GM12878 (cell line): Measurements from ENCODE around the gene B3GAT2. TPM values are rescaled to one million over a fixed set of nuclear protein-coding genes. Genes with fewer than 3 reads are reported as not detected.

ENCODE experiments used
- ATAC-seq: fragments of 200-7000 bp; cut with Tn5 transposase; 3 replicates; pipeline ENCODE4 v1.9.1; 2020; ENCODE audit warnings: mild to moderate bottlenecking, moderate library complexity
- BruUV-seq: library from RNA; stranded (reverse); fragments of 400-500 nt; replicated peaks from 2 replicates; lab custom pipeline; 2021; lab: Mats Ljungman, UMichigan
- CTCF ChIA-PET: fragments of 300-600 bp; sonication (Branson Sonifier 250); formaldehyde crosslinking; extraction: SDS; loops from one replicate; lab custom pipeline; 2021; ENCODE audit warnings: inconsistent platforms; lab: Yijun Ruan, JAX
- POLR2A ChIA-PET: fragments of 350-600 bp; formaldehyde crosslinking; extraction: SDS; loops from one replicate; lab custom pipeline; 2021; ENCODE audit warnings: inconsistent platforms; lab: Charles Lee
- RAD21 ChIA-PET: fragments of 300-600 bp; sonication (Branson Sonifier 250); formaldehyde crosslinking; loops from one replicate; lab custom pipeline; 2023; ENCODE audit warnings: antibody characterized with exemption; ENCODE audit not compliant: unreplicated experiment; lab: Charles Lee
- SMC1A ChIA-PET: fragments of 300-600 bp; sonication (Branson Sonifier 250); formaldehyde crosslinking; loops from one replicate; lab custom pipeline; 2023; ENCODE audit not compliant: unreplicated experiment, uncharacterized antibody; lab: Charles Lee
- DNase-seq: peaks from one replicate; pipeline ENCODE4 v3.0.0-alpha.2; 2011; ENCODE audit warnings: low read depth, low spot score
- FAIRE-seq: peaks from 3 replicates; lab custom pipeline; 2011; peaks lifted over from hg19 to GRCh38; lab: Jason Lieb, UNC
- H2AFZ ChIP-seq: 2 replicates; pipeline ENCODE4 v1.6.0; 2011; ENCODE audit warnings: low read depth, low read length, control low read depth; ENCODE audit not compliant: control insufficient read depth
- H3K27ac ChIP-seq: 2 replicates; pipeline ENCODE4 v1.5.1; 2011; ENCODE audit warnings: control low read depth; ENCODE audit not compliant: control insufficient read depth, insufficient read depth
- H3K27me3 ChIP-seq, 2 experiments: replicated peaks in 1 of 2; 2 replicates each; pipeline versions ENCODE4 v1.6.0 to v1.6.1; 2011; ENCODE audit warnings: low read length in 1 of 2; ENCODE audit not compliant: control insufficient read depth in 2 of 2, insufficient read depth in 2 of 2
- H3K36me3 ChIP-seq, 2 experiments: 2 replicates each; pipeline ENCODE4 v1.5.1; 2011; ENCODE audit warnings: low read length in 1 of 2; ENCODE audit not compliant: control insufficient read depth in 2 of 2, insufficient read depth in 2 of 2
- H3K4me1 ChIP-seq: 2 replicates; pipeline ENCODE4 v1.6.1; 2011; ENCODE audit warnings: mild to moderate bottlenecking, low read length, moderate library complexity, mixed read lengths; ENCODE audit not compliant: control insufficient read depth, insufficient read depth
- H3K4me2 ChIP-seq: 2 replicates; pipeline ENCODE4 v1.6.0; 2011; ENCODE audit warnings: control low read depth; ENCODE audit not compliant: control insufficient read depth, insufficient read depth
- H3K4me3 ChIP-seq: fragments of 200-600 bp; sonication (generic); 2 replicates; pipeline ENCODE4 v1.5.1; 2016
- H3K79me2 ChIP-seq: 2 replicates; pipeline ENCODE4 v1.6.0; 2011; ENCODE audit warnings: low read length; ENCODE audit not compliant: control insufficient read depth, insufficient read depth
- H3K9ac ChIP-seq: 2 replicates; pipeline ENCODE4 v1.8.0; 2011; ENCODE audit warnings: low read length, control low read depth, mixed read lengths; ENCODE audit not compliant: control insufficient read depth, insufficient read depth
- H3K9me3 ChIP-seq: replicated peaks from 3 replicates; pipeline ENCODE4 v1.5.1; 2011; ENCODE audit warnings: mild to moderate bottlenecking, low read length; ENCODE audit not compliant: control insufficient read depth, insufficient read depth
- H4K20me1 ChIP-seq: 2 replicates; pipeline ENCODE4 v1.6.0; 2011; ENCODE audit not compliant: control insufficient read depth, insufficient read depth
- CHD4 ChIP-seq: fragments of 200-600 bp; sonication (generic); IDR thresholded peaks from 2 replicates; pipeline ENCODE4 v1.6.1; 2016; ENCODE audit warnings: mild to moderate bottlenecking
- HDGF ChIP-seq: fragments of 450-650 bp; IDR thresholded peaks from 2 replicates; pipeline ENCODE4 v1.6.1; 2016; ENCODE audit warnings: antibody characterized with exemption
- IKZF2 ChIP-seq, 2 experiments: fragments of 450-650 bp; IDR thresholded peaks; 2 replicates each; pipeline ENCODE4 v1.6.1; 2017; ENCODE audit warnings: mild to moderate bottlenecking in 2 of 2, moderate library complexity in 2 of 2
- PKNOX1 ChIP-seq: fragments of 450-650 bp; IDR thresholded peaks from 2 replicates; pipeline ENCODE4 v1.6.1; 2016; ENCODE audit warnings: mild to moderate bottlenecking
- RB1 ChIP-seq: fragments of 450-650 bp; formaldehyde crosslinking; IDR thresholded peaks from 2 replicates; pipeline ENCODE4 v1.6.1; 2017; ENCODE audit warnings: mild to moderate bottlenecking, borderline replicate concordance
- SMARCA5 ChIP-seq: fragments of 450-650 bp; IDR thresholded peaks from 2 replicates; pipeline ENCODE4 v1.6.1; 2017; ENCODE audit warnings: mild to moderate bottlenecking
- SMC3 ChIP-seq: IDR thresholded peaks from 2 replicates; pipeline ENCODE4 v1.6.1; 2011; ENCODE audit warnings: low read length, improper control_type of control experiment, borderline replicate concordance
- SRF ChIP-seq, 2 experiments: IDR thresholded peaks; 2 replicates each; pipeline ENCODE4 v1.6.1; 2011; ENCODE audit warnings: low read depth in 2 of 2, low read length in 2 of 2, mild to moderate bottlenecking in 1 of 2, moderate library complexity in 1 of 2
- TARDBP ChIP-seq: IDR thresholded peaks from 2 replicates; pipeline ENCODE4 v1.6.1; 2016; ENCODE audit warnings: borderline replicate concordance
- TCF3 ChIP-seq: IDR thresholded peaks from 2 replicates; pipeline ENCODE4 v1.6.1; 2012; ENCODE audit warnings: low read depth, mild to moderate bottlenecking, low read length, borderline replicate concordance; ENCODE audit not compliant: insufficient read depth
- ZZZ3 ChIP-seq: IDR thresholded peaks from 2 replicates; pipeline ENCODE4 v1.6.1; 2011; ENCODE audit warnings: low read depth; ENCODE audit not compliant: control insufficient read depth, insufficient read length
- WGBS: methylation state at CpG from one replicate; pipeline ENCODE4 v1.1.6; 2016; ENCODE audit warnings: low lambda C conversion rate; ENCODE audit not compliant: insufficient replicate concordance, insufficient coverage; ENCODE audit errors: missing lambda C conversion rate; 5-methylcytosine and 5-hydroxymethylcytosine counted together
- in situ Hi-C: fragments of 300-500 bp; cut with MboI; formaldehyde crosslinking; loops from 9 replicates; pipeline ENCODE4 v1.14.3; 2018; ENCODE audit warnings: mixed read lengths
- intact Hi-C: fragments of 100-400 bp; cut with micrococcal nuclease; formaldehyde crosslinking; loops from one replicate; pipeline ENCODE4 v1.14.2; 2022; ENCODE audit not compliant: unreplicated experiment
- polyA plus RNA-seq, 11 experiments: library from polyadenylated mRNA; depleted of rRNA in 4 of 11; unstranded in 6 of 11; stranded (reverse) in 5 of 11; fragments of >200 nt; fragmentation: Nextera tagmentation in 4 of 11; fragmentation: Illumina TruSeq in 1 of 11; extraction: Ambion mirVana in 4 of 11; extraction: Trizol in 1 of 11; gene quantifications; 1 replicate in 1 of 11; 2 replicates in 10 of 11; pipeline versions ENCODE4 v1.2.1 to v1.2.3, GENCODE V29; 2011 to 2016; ENCODE audit warnings: inconsistent platforms in 2 of 11, missing spikeins in 2 of 11, low read depth in 1 of 11
- total RNA-seq, 4 experiments: library from RNA; depleted of rRNA in 3 of 4; stranded (reverse); fragments of >200 nt in 3 of 4; fragmentation: Illumina TruSeq in 1 of 4; extraction: Trizol in 1 of 4; gene quantifications; 2 replicates each; pipeline versions ENCODE4 v1.2.1 to v1.2.3, GENCODE V29; 2013 to 2021
- TF ChIP-seq, protein P1 (sequence below): IDR thresholded peaks from 2 replicates; pipeline ENCODE4 v1.6.1; 2011; ENCODE audit warnings: low read depth, low read length, improper control_type of control experiment, borderline replicate concordance
- TF ChIP-seq, protein P2 (sequence below): IDR thresholded peaks from 2 replicates; pipeline ENCODE4 v1.6.1; 2012; ENCODE audit warnings: improper control_type of control experiment, low read depth, low read length; ENCODE audit not compliant: insufficient replicate concordance

The B3GAT2 gene
- total and polyA plus RNA-seq, 10 of the 15 experiments (the other 5 are each of a cell fraction or from before 2014, with no cell fraction given), result 0.04 to 1.2 (median 0.22) TPM; not detected in 5

GRCh38 chr6:70954750-70955149 lies 2.1 kb downstream of the B3GAT2 start:
- CTCF ChIA-PET, result interaction anchor here (0.9 to 2.5 kb wide), 14 partner anchors 23 to 734 kb away, joined by 3 to 26 read pairs (median 6); partner anchors contain the start of gene COL9A1
- Histone ChIP-seq H3K79me2 (no peaks in the 10 kb centered on the region), H4K20me1 (no peaks in the 10 kb centered on the region), H3K9me3 (no peaks in the 10 kb centered on the region), H3K9ac (no peak overlapping the region), H3K27me3 (peaks cover 9 to 13% of the 10 kb centered on the region in 2 experiments), H2AFZ (no peak overlapping the region), H3K27ac (no peak overlapping the region), H3K4me3 (no peak overlapping the region), H3K4me2 (no peak overlapping the region), H3K4me1 (peaks cover 3% of the 10 kb centered on the region; the same call in 1 of the 2 replicates), H3K36me3 (no peaks in the 10 kb centered on the region)
- in situ Hi-C loops (loop anchor here (5.0 kb wide), 1 partner anchor 247 kb away; no protein-coding TSS in a partner anchor), intact Hi-C loops (loop anchor here (5.0 to 10.0 kb wide), 3 partner anchors 62 to 642 kb away; no protein-coding TSS in a partner anchor)
- RAD21 ChIA-PET, result interaction anchor here (0.6 to 2.2 kb wide), 3 partner anchors 248 to 585 kb away, joined by 3 to 29 read pairs (median 11); no protein-coding TSS in a partner anchor
- WGBS, result 47% methylated on average over 14 of the region's 14 CpGs
- no peak for ATAC-seq
- no TSS peak for BruUV-seq
- DNase-seq, result no peak
- POLR2A ChIA-PET, result no interaction called here
- SMC1A ChIA-PET, result interaction anchor here (1.3 to 2.5 kb wide), 3 partner anchors 247 to 434 kb away, joined by 3 to 17 read pairs (median 5); no protein-coding TSS in a partner anchor
- no peak for FAIRE-seq
- TF ChIP-seq, protein P1, sequence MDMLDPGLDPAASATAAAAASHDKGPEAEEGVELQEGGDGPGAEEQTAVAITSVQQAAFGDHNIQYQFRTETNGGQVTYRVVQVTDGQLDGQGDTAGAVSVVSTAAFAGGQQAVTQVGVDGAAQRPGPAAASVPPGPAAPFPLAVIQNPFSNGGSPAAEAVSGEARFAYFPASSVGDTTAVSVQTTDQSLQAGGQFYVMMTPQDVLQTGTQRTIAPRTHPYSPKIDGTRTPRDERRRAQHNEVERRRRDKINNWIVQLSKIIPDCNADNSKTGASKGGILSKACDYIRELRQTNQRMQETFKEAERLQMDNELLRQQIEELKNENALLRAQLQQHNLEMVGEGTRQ, result no peak
- TF ChIP-seq SRF (IDR thresholded peaks at IDR 0.05; ENCODE audit: low read depth in 2 of 2, low read length in 2 of 2) (no peak), TARDBP (no peak), CHD4 (no peak), IKZF2 (IDR thresholded peaks at IDR 0.05) (no peak), TCF3 (no peak), SMARCA5 (no peak), RB1 (no peak), ZZZ3 (no peak), HDGF (no peak), SMC3 (no peak), PKNOX1 (no peak)
- TF ChIP-seq, protein P2, sequence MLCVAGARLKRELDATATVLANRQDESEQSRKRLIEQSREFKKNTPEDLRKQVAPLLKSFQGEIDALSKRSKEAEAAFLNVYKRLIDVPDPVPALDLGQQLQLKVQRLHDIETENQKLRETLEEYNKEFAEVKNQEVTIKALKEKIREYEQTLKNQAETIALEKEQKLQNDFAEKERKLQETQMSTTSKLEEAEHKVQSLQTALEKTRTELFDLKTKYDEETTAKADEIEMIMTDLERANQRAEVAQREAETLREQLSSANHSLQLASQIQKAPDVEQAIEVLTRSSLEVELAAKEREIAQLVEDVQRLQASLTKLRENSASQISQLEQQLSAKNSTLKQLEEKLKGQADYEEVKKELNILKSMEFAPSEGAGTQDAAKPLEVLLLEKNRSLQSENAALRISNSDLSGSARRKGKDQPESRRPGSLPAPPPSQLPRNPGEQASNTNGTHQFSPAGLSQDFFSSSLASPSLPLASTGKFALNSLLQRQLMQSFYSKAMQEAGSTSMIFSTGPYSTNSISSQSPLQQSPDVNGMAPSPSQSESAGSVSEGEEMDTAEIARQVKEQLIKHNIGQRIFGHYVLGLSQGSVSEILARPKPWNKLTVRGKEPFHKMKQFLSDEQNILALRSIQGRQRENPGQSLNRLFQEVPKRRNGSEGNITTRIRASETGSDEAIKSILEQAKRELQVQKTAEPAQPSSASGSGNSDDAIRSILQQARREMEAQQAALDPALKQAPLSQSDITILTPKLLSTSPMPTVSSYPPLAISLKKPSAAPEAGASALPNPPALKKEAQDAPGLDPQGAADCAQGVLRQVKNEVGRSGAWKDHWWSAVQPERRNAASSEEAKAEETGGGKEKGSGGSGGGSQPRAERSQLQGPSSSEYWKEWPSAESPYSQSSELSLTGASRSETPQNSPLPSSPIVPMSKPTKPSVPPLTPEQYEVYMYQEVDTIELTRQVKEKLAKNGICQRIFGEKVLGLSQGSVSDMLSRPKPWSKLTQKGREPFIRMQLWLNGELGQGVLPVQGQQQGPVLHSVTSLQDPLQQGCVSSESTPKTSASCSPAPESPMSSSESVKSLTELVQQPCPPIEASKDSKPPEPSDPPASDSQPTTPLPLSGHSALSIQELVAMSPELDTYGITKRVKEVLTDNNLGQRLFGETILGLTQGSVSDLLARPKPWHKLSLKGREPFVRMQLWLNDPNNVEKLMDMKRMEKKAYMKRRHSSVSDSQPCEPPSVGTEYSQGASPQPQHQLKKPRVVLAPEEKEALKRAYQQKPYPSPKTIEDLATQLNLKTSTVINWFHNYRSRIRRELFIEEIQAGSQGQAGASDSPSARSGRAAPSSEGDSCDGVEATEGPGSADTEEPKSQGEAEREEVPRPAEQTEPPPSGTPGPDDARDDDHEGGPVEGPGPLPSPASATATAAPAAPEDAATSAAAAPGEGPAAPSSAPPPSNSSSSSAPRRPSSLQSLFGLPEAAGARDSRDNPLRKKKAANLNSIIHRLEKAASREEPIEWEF, result no peak
